Hematopoietic multipotent progenitor cell treated with erythropoietin and hydrocortisone succinate and interleukin-3 and kit ligand, for 6 days (in vitro differentiated cells): ENCODE data around the gene NNT.
"Not testable (repeated sequence)": the region's sequence is repeated elsewhere in the genome, so short reads cannot be mapped to it uniquely, and the experiment has no call there.

Experiments
- DNase-seq: peaks from one replicate; pipeline ENCODE4 v3.0.0-alpha.2; 2015

NNT gene

DNA sequence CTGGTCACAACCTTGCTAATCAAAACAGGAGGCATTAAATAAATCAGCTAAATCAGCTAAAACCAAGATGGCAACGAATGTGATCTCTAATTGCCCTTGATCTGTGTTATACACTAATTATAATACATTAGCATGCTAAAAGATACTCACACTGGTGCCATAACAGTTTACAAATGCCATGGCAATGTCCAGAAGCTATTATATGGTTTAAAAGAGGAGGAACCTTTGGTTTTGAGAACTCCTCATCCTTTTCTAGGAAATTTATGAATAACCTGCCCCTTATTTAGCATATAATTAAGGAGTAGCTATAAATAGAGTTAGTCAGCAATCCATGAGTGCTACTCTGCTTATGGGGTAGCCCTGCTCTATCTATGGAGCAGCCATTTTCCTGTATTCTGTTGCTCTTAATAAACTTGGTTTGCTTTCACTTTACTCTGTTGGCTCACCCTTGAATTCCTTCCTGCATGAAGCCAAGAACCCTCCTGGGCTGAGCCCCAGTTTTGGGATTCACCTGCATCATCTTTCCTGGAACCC lies 18.7 kb upstream of the NNT start:
- no peak for DNase-seq

DNA sequence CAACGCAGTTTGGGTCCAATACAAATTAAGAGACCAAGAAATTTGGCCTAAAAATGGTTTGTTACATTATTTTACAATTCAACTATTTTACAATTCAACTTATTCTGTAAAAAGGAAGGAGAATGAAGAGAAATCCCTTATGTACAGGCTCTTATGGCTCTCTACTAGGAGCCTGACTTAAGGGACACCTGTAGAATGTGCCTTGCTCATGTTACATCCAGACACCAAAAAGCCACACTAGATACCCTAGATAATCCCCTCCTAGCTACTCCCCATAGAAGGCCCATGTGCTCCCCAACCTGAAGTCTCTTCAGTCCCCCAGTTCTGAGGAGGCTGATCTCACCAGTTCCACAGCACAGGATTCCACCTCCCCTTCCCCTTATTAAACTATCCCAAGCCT lies 14.1 kb upstream of the NNT start:
- no peak for DNase-seq

DNA sequence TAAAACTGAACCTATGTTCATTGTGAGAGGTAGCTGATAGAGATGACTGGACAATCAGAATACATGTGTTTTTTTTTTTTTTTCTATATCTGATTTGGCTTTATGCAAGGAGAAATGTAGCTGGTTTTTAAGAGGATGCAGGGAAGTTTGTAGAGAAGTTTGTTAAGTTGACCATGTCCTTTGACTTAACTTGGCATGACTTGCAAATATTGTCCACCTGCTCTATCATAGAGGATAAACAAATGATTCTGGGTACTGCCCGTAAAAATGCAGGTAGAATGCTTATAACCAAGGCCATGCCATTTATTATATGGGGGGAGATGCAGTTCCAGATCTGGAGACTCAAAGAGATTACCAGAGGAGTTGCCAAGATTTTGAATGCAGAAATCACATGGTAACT lies 13.7 kb upstream of the NNT start:
- no peak for DNase-seq

DNA sequence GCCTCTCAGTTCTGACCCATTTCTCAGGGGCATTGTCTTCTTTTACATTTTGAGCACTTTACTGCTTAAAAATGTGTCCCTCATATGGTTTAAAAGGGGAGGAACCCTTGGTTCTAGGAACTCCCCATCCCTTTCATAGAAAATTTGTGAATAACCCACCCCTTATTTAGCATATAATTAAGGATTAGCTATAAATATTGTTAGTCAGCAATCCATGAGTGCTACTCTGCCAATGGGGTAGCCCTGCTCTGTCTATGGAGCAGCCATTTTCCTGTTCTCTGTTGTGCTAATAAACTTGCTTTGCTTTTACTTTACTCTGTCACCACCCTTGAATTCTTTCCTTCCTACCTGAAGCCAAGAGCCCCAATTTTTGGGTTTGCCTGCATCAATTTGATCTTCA lies 12.3 kb upstream of the NNT start:
- DNase-seq = no peak

DNA sequence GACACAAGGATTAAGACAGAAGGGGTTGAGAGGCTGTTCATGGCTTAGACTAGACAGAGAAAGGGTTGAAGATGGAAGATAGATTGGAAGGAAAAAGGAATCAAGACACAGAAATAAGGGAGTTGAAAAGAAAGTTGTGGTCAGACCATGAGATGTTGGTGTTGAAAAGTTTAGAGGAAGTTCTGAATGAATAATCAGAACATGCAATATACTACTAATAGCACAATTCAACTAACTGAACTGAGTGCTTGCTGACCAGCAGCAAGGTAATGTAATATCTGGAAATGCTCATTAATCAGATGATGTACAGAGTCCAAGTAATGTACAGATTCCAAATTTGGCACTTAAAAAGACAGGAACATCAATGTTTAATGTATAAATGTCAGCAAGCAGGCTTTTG lies 10.6 kb upstream of the NNT start:
- DNase-seq = no peak

DNA sequence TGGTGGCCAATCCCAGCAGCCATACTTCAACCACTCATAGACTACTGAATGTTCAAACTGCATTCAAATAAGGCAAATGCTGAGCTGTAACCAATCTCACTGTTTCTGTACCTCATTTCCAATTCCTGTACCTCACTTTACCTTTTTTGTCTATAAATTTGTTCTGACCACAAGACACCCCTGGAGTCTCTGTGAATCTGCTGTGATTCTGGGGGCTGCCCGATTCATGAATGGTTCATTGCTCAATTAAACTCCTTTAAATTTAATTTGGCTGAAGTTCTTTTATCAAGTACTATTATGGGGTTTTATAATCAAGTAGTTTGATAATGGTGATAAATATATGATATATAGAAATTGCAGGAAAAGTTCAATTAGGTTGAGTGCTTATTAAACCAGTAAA lies 4.1 kb upstream of the NNT start:
- not testable (repeated sequence) for DNase-seq

DNA sequence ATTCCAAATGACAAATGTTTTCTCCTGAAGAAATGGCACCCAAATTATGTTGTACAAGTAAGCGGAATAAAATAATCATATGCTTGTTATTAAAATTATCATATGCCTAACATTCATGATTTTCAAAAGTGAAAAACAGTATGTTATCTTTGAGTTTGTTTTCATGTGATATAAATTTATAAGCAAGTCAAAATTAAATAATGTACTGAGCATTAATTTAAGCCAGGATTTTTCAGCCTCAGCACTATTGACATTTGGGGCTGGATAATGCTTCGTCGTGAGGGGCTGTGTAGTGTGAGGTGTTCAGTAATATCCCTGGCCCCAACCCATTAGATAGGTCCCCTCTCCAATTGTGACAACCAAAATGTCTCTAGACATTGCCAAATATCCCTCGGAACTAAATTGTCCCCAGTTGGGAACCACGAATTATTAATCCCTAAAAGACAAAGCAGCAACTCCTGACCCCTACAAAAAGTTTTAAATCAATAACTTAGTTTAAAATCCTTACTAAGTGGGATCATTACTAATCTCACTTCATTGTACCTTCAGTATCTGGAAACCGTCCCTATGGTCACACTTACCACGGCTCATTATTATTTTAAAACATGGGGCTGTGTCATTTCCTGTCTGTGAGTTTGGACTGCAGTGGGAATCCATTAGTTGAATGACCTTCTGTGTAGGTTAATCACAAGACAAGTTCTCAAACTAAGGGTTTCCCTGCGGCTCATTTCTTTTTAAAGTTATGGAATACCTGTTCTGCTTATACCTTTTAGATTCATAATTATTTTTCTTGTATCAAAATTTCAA lies 1.3 kb upstream of the NNT start:
- peak; percentile 71 for DNase-seq

DNA sequence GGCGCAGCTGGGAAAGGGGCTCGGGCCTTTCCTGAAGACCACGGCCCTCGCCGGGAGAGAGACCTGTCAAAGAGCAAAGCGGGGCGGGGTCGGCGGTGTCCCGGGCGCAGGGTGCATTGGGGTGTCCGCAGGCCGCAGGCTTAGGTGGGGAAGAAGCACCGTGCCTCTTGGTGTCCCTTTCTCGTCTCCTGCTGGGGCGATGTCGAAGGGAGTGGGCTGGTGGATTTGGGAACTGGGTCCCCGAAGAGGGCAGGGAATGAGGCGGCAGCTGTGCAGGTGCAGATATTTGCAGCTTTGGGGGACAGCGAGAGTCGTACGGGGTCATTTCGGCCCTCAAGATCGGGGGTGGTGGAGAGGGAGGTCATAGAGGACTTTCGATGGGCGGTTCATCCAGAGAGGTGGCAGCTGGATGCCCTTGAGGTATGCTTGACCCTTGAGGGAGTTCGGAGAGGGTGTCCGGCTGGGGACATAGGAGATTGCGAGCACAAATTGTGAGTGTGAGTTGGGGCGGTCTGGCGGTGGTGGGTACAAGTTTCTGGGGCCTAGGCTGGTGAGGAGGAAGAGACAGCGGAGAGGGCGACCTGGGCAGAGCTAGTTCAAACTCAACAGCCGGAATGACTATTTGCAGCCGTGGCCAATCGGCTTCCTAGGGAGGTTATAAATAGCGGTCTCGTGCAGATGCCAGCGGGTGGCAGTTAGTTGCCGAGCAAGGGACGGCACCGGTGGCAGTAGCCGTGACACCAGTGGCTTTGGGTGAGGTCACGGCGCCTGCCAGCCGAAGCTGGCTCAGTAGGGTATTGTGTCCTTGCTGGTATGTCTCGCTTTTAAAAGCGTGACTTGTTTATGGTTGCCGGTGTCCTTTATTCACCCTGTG lies 601 bp downstream of the NNT start:
- DNase-seq = peak; percentile 95

DNA sequence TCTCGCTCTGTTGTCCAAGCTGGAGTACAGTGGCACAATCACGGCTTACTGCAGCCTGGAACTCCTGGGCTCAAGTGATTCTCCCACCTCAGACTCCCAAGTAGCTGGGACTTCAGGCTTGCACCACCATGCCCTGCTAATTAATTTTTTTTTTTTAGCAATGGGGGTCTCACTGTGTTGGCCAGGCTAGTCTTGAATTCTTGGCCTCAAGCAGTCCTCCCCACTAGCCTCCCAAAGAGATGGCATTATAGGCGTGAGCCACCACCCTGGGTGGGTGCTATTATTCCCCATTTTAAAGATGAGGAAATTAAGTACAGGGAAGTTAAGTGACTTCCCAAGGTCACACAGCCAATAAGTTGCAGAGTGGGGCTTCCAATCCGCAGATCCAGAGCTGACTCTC lies 1.7 kb downstream of the NNT start:
- no peak for DNase-seq

DNA sequence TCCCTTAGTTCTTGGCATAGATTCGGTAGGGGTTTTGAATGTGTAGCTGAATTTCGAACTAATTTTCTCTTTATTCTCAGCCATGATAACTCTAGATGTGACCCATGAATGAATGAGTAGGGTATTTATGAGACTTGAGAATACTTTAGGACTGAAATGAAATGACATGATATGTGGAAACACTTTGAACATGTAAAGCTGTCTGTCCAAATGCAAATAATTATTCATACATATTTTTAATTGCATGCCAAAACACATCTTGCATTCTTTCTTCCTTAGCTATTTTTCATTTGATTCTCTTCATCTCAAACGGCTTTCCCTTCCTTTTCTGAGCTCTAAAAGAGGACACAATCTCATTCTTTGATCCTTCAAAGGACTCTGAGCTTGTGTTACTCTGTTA lies 3.4 kb downstream of the NNT start:
- no peak for DNase-seq

DNA sequence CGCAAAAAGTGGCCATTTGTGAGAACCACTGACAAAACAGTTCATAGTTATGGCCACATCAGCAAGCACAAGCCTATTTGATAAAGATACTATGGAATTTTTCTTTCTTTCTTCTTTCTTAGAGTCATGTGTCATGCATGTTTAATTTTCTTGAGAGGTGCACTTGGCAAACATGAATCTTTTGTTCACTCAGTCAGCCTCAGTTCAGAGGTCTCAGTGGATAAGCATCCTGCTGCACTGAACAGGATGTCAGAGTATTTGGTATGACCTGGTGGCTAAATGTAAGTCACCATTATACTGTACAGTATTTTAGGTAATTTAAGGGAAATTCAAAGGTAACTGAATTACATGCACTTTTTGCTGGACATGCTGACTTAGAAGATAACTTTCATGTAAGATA lies 5.4 kb downstream of the NNT start:
- DNase-seq = no peak

DNA sequence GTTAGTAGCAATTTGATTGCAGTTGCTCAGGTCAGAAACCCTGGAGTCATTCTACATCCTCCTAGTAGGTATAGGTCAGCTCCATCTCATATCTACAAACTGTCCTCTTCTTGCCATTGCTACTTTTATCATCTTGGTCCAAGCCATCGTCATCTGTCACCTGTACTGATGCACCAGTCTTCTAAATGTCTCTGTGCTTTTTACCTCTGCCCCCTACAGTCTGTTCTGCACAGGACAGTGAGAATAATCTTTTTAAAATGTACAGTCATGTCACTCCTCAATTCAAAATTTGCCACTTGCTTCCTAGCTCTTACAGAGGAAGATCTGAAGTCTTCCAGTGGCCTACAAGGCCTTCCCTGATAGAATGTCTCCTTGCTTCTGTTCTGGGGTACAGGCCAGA lies 6.8 kb downstream of the NNT start:
- peak; percentile 53 for DNase-seq

DNA sequence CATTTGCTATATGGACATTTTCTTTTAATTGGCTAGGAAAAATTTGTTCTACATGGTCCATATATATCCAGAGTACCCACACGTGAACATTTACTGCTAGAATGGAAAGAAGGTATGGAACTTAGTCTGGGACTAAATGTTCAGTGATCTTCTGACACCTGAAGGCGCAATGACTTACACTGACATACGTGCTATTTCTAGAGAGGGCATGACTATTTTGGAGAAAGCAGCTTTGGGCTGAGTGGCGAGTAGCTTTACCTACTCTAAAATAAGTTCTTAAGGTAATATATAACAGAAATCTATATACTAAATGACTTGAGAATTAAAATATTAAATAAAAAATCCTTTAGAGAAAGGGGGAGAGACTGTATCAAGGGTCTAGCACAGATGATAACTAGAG lies 10.4 kb downstream of the NNT start:
- DNase-seq = no peak

DNA sequence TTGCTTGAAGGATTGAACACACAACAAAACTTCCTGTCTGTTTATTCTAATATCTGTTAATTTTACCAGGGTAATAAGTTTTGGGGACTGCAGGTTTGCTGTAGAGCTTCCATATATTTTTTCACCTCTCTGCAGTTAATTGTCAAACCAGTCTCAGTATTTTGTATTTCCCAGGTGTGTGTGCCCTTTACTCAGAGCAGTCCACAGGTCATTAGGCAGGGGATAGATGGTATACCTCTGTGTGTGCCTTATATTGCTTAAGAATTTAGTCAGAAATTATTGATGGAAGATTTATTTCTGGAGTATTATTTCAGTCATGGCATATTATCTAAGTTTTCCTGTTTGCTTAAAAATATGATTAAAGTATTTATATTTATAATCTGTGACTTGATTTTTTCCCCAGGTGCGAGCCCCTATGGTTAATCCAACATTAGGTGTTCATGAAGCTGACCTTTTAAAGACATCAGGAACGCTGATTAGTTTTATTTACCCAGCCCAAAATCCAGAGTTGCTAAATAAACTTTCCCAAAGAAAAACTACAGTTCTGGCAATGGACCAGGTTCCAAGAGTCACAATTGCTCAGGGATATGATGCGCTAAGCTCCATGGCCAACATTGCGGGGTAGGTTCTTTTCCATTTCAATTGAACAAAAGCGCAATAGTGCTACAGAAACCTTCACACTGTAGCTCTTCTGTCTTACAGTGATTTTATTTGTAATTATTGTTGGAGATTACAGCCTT lies 12.6 kb downstream of the NNT start:
- DNase-seq = no peak

DNA sequence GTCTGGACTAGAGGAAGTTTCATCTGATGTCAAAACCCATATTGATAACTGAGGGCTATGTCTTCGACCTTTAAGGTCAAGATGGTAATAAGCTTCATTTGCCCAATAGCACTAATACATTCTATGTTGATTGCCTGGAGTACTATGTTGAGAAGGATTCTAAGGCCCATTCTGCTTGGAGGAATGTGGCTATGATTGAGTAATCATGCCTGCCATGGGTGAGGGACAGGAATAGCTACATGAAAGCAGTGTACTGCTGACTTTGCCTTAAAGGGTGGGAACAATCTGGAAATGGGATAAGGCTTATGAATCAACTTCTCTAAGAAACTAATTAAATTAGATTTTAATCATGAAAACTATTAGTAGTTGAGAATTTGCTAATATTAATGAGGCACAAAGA lies 13.6 kb downstream of the NNT start:
- DNase-seq = no peak

DNA sequence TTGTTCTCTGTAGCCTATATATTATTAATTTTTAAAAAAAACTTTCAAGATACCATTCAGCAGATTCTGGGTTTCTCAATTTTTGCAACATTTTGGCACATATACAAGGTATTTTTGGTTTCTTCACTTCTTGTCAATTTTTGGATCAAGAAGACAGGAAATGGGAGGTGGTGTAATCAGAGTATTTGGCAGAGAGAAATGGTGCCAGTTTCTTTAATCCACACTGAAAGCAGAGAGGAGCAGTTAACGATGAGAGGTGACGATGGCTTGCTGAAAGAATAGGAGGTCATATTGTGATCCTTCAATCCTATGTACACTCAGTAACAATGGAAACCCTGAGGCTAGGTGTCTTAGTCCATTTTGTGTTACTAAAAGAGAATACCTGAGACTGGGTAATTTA lies 16.4 kb downstream of the NNT start:
- DNase-seq = no peak

DNA sequence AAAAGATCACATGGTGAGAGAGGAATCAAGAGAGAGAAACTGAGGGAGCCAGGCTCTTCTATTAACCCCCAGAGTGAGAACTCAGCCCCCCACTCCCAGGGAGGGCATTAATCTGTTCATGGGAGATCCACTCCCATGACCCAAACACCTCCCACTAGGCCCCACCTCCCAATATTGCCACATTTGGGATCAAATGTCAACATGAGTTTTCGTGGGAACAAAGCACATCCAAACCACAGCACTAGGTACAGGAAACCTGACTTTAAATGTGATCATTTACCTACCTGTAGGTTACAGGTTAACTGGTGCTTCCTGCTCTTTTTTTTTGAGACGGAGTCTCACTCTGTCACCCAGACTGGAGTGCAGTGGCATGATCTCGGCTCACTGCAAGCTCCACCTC lies 16.9 kb downstream of the NNT start:
- DNase-seq = no peak

DNA sequence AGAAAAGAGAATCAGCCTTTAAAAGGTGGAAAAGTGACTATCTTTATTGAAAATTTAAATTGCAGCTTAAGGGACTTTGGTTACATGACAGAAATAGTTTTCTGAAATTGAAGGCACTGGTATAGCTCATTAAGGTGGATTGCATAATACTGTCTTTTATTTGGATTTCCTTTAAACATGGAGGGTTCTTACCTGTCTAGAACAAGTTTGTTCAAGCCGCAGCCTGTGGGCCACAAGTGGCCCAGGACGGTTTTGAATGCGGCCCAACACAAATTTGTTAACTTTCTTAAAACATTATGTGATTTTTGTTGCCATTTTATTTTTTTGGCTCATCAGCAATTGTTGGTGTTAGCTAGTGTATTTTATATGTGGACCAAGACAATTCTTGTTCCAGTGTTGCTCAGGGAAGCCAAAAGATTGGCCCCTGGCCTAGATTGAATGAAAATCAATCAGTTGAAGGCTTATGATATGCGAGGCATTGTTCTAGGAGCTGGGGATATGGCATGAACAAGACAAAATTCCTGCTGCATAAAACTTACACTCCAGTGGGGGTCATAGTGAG lies 18.0 kb downstream of the NNT start:
- no peak for DNase-seq

DNA sequence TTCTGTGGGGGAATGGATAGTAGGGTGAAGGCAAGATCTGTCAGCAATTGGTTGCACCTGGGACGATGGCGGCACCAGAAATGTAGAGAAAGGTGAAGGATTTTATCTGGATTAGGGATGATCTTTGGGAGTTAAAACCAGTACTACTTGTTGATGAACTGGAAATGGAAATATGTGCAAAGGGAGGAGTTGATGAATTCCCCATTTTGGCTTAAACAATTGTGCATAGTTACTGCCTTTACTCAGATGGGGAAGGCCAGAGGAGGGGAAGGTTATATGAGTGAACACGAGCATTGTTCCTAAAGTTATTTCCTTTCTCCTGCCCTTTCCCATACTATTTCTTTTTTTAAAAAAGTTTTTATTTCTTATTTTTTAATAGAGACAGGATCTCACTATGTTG lies 19.1 kb downstream of the NNT start:
- DNase-seq = no peak

DNA sequence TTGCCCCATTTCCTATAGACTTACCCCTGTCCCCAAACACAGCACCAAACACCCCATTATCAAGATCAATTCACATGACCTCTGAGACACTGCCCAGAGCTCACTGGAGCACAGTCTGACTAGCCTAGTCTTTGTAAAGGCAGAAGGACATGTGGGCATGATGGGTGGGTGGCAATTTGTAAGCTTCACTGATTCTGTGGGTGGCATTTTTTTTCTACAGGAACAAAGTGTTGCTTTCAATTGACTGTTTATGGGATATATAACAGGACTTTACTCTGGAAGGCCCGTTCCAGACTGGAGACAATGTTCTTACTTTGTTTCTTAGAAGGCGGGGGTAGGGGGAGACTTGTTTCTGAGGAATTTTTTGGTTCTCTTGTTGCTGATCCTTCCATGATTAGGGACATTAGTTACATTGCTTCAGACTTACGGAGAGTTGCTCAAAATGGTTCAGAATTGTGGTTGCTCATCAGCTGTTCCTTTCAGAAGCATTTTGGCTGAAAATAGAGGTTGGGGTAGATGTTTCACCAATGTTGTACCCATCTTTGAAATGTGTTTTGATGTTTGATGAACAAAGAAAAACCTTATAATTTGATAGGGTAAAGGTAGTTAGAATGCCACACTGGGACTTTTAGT lies 20.2 kb downstream of the NNT start:
- DNase-seq = no peak

DNA sequence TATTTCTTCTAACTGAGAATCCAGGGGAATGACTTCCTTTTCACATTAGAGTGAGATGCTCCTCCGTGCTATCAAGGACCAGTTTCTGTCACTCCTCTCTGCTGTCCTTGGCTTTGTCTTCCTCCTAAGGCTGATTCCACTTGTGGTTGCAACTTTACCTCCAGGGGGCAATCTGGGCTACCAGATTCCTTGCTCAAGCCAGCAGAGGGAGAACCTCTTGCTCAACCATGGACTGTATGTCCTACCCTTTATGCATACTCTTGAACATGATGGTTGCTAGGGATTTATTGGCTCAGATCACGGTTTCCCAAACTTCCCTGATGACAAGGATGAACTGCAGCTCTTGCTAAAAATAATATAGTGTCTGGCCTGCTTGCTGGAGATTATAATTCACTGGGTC lies 24.0 kb downstream of the NNT start:
- DNase-seq = peak; percentile 77

DNA sequence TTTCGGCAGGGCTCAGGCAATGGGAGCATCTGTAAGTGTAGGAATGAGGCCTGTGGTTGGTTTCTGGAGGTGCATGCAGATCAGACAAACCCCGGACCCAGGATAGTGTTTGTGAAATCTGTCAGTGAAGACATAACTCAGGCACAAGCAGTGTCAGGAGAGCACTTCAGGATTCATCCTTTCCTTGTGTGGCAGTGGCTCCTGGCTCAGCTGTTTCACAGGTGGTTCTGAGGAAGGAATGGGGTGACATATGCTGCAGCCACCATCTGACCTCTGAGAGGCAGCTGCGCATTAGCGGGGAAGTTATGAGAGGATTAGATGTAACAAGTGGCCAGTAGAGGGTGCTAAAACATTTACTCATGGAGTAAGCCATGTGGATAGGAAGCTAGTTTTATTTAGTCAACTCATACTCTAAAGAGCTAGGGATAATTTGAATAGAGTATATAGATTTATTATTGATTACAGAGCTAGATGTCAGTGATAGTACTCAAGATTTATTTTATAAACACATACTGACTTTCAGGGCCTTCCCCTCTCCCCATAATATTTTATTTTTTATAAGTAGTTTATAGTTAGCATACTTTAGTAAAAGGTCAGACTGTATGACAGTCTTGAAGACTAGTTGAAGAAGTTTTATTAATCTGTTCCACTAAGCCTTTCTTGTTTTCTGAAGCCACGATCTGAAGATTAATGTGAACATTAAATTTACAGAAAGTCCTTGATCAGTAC lies 28.4 kb downstream of the NNT start:
- peak; percentile 97 for DNase-seq
